Stomach (tissue), 9 donors: ENCODE results near the gene IPCEF1. TPM values are rescaled to one million over a fixed set of nuclear protein-coding genes. Genes with fewer than 3 reads are reported as not detected.

Source experiments
- DNase-seq, 2 donors: peaks; one replicate each; pipeline versions ENCODE4 v3.0.0 to v3.0.0-alpha.2; 2013 to 2019
- H3K27ac ChIP-seq, 5 donors: fragments of 200-600 bp in 4 of 5; sonication (generic) in 4 of 5; one replicate each; pipeline ENCODE4 v1.5.1; 2013 to 2019; ENCODE audit warnings: mild to moderate bottlenecking in 1 of 5, moderate library complexity in 1 of 5
- H3K27me3 ChIP-seq, 3 donors: fragments of 200-600 bp; sonication (generic); one replicate each; pipeline ENCODE4 v1.5.1; 2017 to 2019; ENCODE audit warnings: mixed run types in 1 of 3
- H3K36me3 ChIP-seq, 4 donors: fragments of 200-600 bp; sonication (generic); 1 replicate in 3 of 4; 2 replicates in 1 of 4; pipeline ENCODE4 v1.5.1; 2016 to 2019
- H3K4me1 ChIP-seq, 4 donors: fragments of 200-600 bp; sonication (generic); one replicate each; pipeline ENCODE4 v1.5.1; 2016 to 2019
- H3K4me3 ChIP-seq, 4 donors: fragments of 200-600 bp; sonication (generic) in 3 of 4; one replicate each; pipeline ENCODE4 v1.5.1; 2016 to 2019; ENCODE audit warnings: mild to moderate bottlenecking in 1 of 4
- H3K9me3 ChIP-seq, 4 donors: fragments of 200-600 bp; sonication (generic); one replicate each; pipeline ENCODE4 v1.5.1; 2016 to 2019
- CTCF ChIP-seq, 7 experiments: fragments of 450-650 bp in 4 of 7; fragments of 200-600 bp in 3 of 7; sonication (generic) in 3 of 7; IDR thresholded peaks; one replicate each; pipeline ENCODE4 v1.5.1; 2016 to 2019; ENCODE audit warnings: antibody characterized with exemption in 7 of 7, control low read depth in 2 of 7, mild to moderate bottlenecking in 1 of 7
- EP300 ChIP-seq: sonication (generic); formaldehyde crosslinking; IDR thresholded peaks from one replicate; pipeline ENCODE4 v1.6.1; 2017; ENCODE audit warnings: antibody characterized with exemption
- POLR2A ChIP-seq, 4 donors: fragments of 450-650 bp; IDR thresholded peaks; one replicate each; pipeline ENCODE4 v1.6.1; 2016; ENCODE audit warnings: antibody characterized with exemption in 4 of 4, control low read depth in 2 of 4, mild to moderate bottlenecking in 1 of 4, moderate library complexity in 1 of 4
- POLR2AphosphoS5 ChIP-seq, 3 donors: sonication (generic); formaldehyde crosslinking; IDR thresholded peaks; one replicate each; pipeline ENCODE4 v1.6.1; 2016; ENCODE audit warnings: antibody characterized with exemption in 3 of 3
- WGBS, 5 donors: extraction: QIAGEN DNeasy Blood & Tissue Kit in 3 of 5; methylation state at CpG; one replicate each; pipeline versions ENCODE4 v1.1.5 to v1.1.7; 2013 to 2018; 5-methylcytosine and 5-hydroxymethylcytosine counted together
- intact Hi-C: fragments of 100-400 bp; cut with DNase I; formaldehyde crosslinking; loops from one replicate; pipeline ENCODE4 v1.15.1; 2023; ENCODE audit warnings: low total_unique reads
- polyA plus RNA-seq, 3 donors: library from polyadenylated mRNA; stranded (reverse); fragments of 200-250 nt; gene quantifications; one replicate each; pipeline ENCODE4 v1.2.3, GENCODE V29; 2013
- total RNA-seq, 5 donors: library from RNA; depleted of rRNA; stranded (reverse); fragments of >200 nt; gene quantifications; one replicate each; pipeline versions ENCODE4 v1.1.0 to v1.2.3, GENCODE V29; 2014 to 2016
- donor health status: healthy with polysubstance abuse.
- donor health status: Bipolar disorder and iron deficiency.
- donor health status: healthy.

Gene IPCEF1
- total and polyA plus RNA-seq, 8 donors, result under 0.01 to 47.1 (median 1.4) TPM; not detected in 2

GRCh38 chr6:154234019-154234772 is 122.4 kb downstream of the IPCEF1 start:
- no peaks in the 10 kb centered on the region for H3K27me3 ChIP-seq
- TF ChIP-seq POLR2A (IDR thresholded peaks at IDR 0.05) (no peak), POLR2AphosphoS5 (IDR thresholded peaks at IDR 0.05) (no peak)
- no peaks in the 10 kb centered on the region for H3K36me3 ChIP-seq
- intact Hi-C loops, result no loop called here
- 86 to 93% (median 91%) methylated on average over 4 of the region's 4 CpGs for WGBS, 5 donors
- no peak overlapping the region for H3K4me3 ChIP-seq
- DNase-seq, result no peak
- H3K4me1 ChIP-seq, result no peaks in the 10 kb centered on the region
- no peaks in the 10 kb centered on the region for H3K9me3 ChIP-seq
- no peak overlapping the region for H3K27ac ChIP-seq

GRCh38 chr6:154233383-154233782 is 123.2 kb downstream of the IPCEF1 start:
- Histone ChIP-seq H3K4me1 (no peaks in the 10 kb centered on the region), H3K27ac (no peak overlapping the region), H3K36me3 (no peaks in the 10 kb centered on the region), H3K4me3 (no peak overlapping the region), H3K9me3 (no peaks in the 10 kb centered on the region), H3K27me3 (no peaks in the 10 kb centered on the region)
- intact Hi-C loops, result no loop called here
- WGBS, 5 donors, result 92 to 99% (median 95%) methylated on average over 2 of the region's 2 CpGs
- no peak for DNase-seq
- TF ChIP-seq CTCF (IDR thresholded peaks at IDR 0.05) (no peak), POLR2A (IDR thresholded peaks at IDR 0.05) (no peak), POLR2AphosphoS5 (IDR thresholded peaks at IDR 0.05) (no peak), EP300 (no peak)

- TF ChIP-seq POLR2A (IDR thresholded peaks at IDR 0.05), result no peak
- TF ChIP-seq EP300, result no peak
- no peak for TF ChIP-seq CTCF (IDR thresholded peaks at IDR 0.05)
- no peak for TF ChIP-seq POLR2AphosphoS5 (IDR thresholded peaks at IDR 0.05)
- no peaks in the 10 kb centered on the region for H3K36me3 ChIP-seq
- no peak overlapping the region for H3K4me3 ChIP-seq
- H3K27me3 ChIP-seq, result no peaks in the 10 kb centered on the region
- no peak for DNase-seq
- H3K9me3 ChIP-seq, result no peaks in the 10 kb centered on the region
- no peak overlapping the region for H3K27ac ChIP-seq
- H3K4me1 ChIP-seq, result no peaks in the 10 kb centered on the region
- 67 to 73% (median 70%) methylated on average over 7 of the region's 7 CpGs for WGBS, 5 donors
- intact Hi-C loops, result no loop called here
These were observed 124.3 kb downstream of the IPCEF1 start for GRCh38 chr6:154232013-154232910.

GRCh38 chr6:154230910-154231595 is 125.5 kb downstream of the IPCEF1 start:
- no peak for DNase-seq
- Histone ChIP-seq H3K36me3 (no peaks in the 10 kb centered on the region), H3K4me3 (no peak overlapping the region), H3K4me1 (no peaks in the 10 kb centered on the region), H3K27me3 (no peaks in the 10 kb centered on the region), H3K9me3 (no peaks in the 10 kb centered on the region), H3K27ac (no peak overlapping the region)
- 88 to 95% (median 91%) methylated on average over 5 of the region's 5 CpGs for WGBS, 5 donors
- intact Hi-C loops, result no loop called here
- TF ChIP-seq CTCF (IDR thresholded peaks at IDR 0.05) (no peak), POLR2AphosphoS5 (IDR thresholded peaks at IDR 0.05) (no peak), POLR2A (IDR thresholded peaks at IDR 0.05) (no peak), EP300 (no peak)
